SIG-M5 treated with dmso at 0.1 percent for 504 hours (cell line): Measurements from ENCODE around the gene ZNF709.
"Not testable (repeated sequence)": the region's sequence is repeated elsewhere in the genome, so short reads cannot be mapped to it uniquely, and the experiment has no call there.

ENCODE experiments used
- DNase-seq: peaks from one replicate; lab custom pipeline; 2025; ENCODE audit not compliant: unreplicated experiment; lab: John Stamatoyannopoulos, UW

Gene ZNF709

GRCh38 chr19:12484371-12485051, at the start of gene ZNF709:
Gene ZNF709, minus strand, starts transcription at chr19:12484816. Its CDS starts 159 bp downstream, at chr19:12484657.
- DNase-seq: peak; percentile 81

DNA sequence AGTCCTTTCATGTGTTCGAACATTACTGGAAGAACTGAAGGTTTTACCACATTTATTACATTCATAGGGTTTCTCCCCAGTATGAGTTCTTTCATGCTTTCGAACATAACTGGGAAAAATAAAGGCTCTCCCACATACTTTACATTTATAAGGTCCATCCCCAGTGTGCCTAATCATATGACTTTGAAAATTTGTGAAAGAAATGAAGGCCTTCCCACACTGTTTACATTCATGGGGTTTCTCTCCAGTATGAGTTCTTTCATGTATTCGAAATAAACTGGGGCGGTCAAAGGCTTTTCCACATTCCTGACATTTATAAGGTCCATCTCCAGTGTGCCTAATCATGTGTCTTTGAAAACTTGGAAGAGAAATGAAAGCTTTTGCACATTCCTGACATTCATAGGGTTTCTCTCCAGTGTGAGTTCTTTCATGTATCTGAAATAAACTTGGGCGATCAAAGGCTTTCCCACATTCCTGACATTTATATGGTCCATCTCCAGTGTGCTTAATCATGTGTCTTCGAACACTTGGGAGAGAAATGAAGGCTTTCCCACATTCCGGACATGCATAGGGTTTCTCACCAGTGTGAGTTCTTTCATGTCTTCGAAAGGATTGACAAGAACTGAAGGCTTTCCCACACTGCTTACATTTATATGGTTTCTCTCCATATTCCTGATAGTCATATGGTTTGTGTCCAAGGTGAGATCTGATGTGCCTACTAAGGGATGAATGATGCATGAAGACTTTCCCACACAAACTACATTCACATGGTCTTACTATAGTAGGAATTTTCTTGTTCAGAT, 42.6 kb upstream of the ZNF709 start:
- DNase-seq: no peak

GRCh38 chr19:12526542-12526941, 41.9 kb upstream of the ZNF709 start:
- no peak for DNase-seq

- no peak for DNase-seq
Measured at GRCh38 chr19:12521996-12522395, 37.4 kb upstream of the ZNF709 start.

GRCh38 chr19:12513531-12514061, 29.0 kb upstream of the ZNF709 start:
- DNase-seq: no peak

GRCh38 chr19:12497032-12497431, 12.4 kb upstream of the ZNF709 start:
- no peak for DNase-seq

DNA sequence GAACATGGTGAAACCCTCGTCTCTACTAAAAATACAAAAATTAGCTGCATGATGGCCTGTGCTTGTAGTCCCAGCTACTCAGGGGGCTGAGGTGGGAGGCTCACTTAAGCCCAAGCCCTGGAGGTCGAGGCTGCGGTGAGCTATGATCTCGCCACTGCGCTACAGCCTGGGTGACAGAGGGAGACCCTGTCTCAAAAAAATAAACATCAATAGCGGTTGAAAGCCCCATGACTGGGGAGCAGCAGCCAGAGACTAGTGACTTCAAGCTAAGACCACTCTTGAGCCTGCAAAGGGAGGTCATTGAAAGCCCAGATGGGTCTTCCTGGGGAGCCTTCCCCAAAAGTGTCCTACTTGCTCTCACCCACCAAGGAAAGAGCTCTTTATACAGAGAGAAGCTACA, 11.9 kb upstream of the ZNF709 start:
- DNase-seq: no peak

DNA sequence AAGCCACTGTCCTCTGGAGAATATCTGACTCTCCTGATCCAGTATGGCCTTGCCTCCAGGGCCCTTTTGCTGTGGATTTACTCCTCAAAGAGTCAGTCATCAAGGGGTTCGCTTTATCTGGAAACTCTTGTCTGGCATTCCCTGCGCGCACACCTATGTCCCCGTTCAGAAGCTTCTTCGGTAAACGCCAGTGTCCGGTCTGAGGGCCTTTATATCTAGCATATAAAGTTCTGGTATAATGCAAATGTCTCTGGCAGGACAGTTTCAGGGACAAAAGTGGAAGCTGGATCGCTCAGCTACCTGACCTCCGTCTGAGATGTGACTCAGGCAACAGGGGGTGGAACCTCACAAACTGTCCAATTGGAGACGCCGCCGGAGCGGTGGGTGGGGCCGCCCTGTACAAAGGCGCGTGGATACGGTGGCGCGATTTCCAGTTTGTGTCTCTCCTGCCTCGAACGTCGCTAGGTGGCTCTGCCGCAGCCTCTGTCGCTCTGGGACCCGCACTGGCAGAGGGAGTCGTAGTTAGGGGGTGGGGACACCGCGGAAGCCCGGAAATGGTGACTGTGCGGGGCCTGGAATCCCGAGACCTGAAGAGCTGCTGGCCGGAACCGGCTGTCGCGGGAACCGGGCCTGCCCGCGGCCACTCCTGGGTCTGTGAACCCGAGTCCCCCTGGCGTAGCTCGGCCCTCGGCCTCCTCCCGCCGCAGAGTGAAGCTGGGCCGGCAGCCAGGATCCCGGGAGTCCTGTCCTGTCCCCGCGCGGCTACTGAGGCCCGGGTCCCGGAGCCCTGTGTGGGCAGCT, 10.6 kb upstream of the ZNF709 start:
- DNase-seq: peak; percentile 44

DNA sequence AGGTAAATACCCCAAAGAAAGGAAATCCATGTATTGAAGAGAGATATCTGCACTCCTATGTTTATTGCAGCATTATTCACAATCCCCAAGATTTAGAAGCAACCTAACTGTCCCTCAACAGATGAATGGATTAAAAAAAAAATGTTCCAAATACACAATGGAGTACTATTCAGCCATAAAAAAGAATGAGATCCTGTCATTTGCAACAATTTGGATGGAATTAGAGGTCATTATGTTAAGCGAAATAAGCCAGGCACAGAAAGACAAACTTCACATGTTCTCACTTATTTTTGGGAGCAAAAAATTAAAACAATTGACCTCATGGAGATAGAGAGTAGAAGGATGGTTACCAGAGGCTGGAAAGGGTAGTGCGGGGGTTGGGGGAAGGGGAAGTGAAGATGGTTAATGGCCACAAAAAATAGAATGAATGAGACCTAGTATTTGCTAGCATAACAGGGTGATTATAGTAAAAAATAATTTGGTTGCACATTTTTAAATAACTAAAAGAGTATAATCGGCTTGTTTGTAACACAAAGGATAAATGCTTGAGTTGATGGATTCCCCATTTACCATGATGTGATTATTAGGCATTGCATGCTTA, 9.7 kb upstream of the ZNF709 start:
- DNase-seq: no peak

- not testable (repeated sequence) for DNase-seq
Measured at GRCh38 chr19:12486265-12486783, 1.7 kb upstream of the ZNF709 start.

GRCh38 chr19:12485571-12485970, 955 bp upstream of the ZNF709 start:
- DNase-seq: no peak

GRCh38 chr19:12485052-12485416, 418 bp upstream of the ZNF709 start:
- DNase-seq: peak; percentile 29

- no peak for DNase-seq
Measured at GRCh38 chr19:12484011-12484370, 625 bp downstream of the ZNF709 start.

DNA sequence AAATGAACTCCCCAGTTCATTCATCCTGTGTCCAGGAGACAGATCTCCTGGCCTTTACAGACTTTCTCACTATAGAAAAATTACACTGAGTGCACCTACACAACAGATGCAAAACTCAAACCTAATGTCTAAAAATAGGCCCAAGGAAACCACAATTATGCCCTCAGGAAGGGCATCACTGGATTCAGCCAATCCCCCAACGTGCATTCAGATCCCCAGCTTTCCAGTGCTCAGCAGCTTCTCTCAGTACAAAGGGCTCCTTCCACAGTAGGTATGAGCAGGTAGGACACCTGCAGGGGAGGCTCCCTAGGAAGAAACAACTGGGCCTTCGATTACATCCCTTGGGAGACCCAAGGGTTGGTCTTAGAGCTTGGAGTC, 2.1 kb downstream of the ZNF709 start:
- no peak for DNase-seq

GRCh38 chr19:12481781-12482508, 2.7 kb downstream of the ZNF709 start:
- DNase-seq: no peak

DNA sequence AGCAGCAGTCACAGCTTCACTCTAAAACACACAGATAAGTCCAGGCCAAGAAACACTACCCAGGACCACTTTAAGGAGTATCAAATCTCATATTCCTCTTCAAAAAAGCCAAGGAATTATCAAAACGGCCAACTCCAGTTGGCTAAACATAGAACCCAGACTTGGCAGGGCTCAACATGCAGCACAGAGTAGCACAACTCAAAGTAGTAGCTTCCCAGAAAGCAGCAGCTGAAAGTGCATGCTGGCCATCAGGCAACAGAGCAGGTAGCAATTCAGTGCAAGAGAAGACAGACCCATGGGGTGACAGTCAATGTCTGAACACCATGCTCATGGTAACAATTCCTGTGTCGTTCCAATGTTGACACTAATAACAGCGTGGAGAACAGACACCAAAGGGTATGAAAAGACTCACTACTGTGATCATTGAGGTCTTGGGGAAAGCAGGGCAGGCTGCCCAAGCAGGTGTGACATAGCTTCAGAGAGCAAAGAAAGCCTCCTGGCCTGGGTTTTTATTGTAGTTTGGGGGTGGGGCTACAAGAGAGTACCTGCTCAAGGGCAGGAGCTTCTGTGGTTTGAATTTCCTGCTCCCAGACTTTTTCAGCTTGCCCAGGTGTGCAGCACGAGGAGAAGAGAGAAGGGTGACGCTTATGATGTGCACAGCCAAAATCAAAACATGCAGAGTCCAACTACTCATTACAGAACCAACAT, 6.2 kb downstream of the ZNF709 start:
- DNase-seq: no peak

- DNase-seq: not testable (repeated sequence)
Measured at GRCh38 chr19:12467651-12468050, 17.0 kb downstream of the ZNF709 start.

GRCh38 chr19:12465211-12465610, 19.4 kb downstream of the ZNF709 start:
- no peak for DNase-seq

DNA sequence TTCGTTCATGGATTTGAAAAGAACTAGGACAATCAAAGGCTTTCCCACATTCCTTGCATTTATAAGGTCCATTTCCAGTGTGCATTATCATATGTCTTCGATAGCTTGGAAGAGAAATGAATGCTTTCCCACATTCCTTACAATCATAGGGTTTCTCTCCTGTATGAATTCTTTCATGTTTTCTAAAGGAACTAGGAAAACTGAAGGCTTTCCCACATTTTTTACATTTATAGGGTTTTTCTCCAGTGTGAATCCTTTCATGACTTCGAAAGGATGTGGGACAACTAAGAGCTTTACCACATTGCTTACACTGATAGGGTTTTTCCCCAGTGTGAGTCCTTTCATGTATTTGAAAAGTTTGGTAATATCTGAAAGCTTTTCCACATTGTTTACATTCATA, 19.8 kb downstream of the ZNF709 start:
- no peak for DNase-seq

DNA sequence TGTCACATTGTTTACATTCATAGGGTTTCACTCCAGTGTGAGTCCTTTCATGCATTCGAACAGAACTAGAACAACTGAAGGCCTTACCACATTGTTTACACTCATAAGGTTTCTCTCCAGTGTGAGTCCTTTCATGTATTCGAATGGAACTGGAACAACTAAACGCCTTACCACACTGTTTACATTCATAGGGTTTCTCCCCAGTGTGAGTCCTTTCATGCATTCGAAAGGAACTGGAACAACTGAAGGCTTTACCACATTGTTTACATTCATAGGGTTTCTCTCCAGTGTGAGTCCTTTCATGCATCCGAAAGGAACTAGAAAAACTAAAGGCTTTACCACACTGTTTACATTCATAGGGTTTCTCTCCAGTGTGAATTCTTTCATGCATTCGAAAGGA, 20.5 kb downstream of the ZNF709 start:
- not testable (repeated sequence) for DNase-seq
